Pancreas (tissue), 10 donors: ENCODE measurements around the gene OR2F1. TPM values are rescaled to one million over a fixed set of nuclear protein-coding genes. Genes with fewer than 3 reads are reported as not detected.

Experiments used
- ATAC-seq, 4 donors: fragments of 200-7000 bp; cut with Tn5 transposase; one replicate each; pipeline versions ENCODE4 v1.8.0 to v1.9.1; 2020; ENCODE audit warnings: mild to moderate bottlenecking in 4 of 4, moderate library complexity in 4 of 4
- DNase-seq, 6 donors: peaks; one replicate each; pipeline ENCODE4 v3.0.0-alpha.2; 2020
- FAIRE-seq: peaks from 2 replicates; lab custom pipeline; 2012; peaks lifted over from hg19 to GRCh38; lab: Jason Lieb, UNC
- H3K27ac ChIP-seq, 4 donors: fragments of 200-600 bp; sonication (generic); 1 replicate in 3 of 4; 2 replicates in 1 of 4; pipeline versions ENCODE4 v1.5.0 to v1.8.0; 2020
- H3K27me3 ChIP-seq, 4 donors: fragments of 200-600 bp; one replicate each; pipeline ENCODE4 v1.8.0; 2021
- H3K36me3 ChIP-seq, 3 donors: fragments of 200-600 bp; sonication (generic) in 1 of 3; one replicate each; pipeline versions ENCODE4 v1.5.0 to v1.8.0; 2020 to 2021
- H3K4me1 ChIP-seq, 3 donors: fragments of 200-600 bp; one replicate each; pipeline ENCODE4 v1.8.0; 2021
- H3K4me3 ChIP-seq, 4 donors: fragments of 200-600 bp; sonication (generic) in 2 of 4; one replicate each; pipeline versions ENCODE4 v1.5.0 to v1.8.0; 2020 to 2021
- H3K9me3 ChIP-seq, 4 donors: fragments of 200-600 bp; one replicate each; pipeline ENCODE4 v1.8.0; 2021
- CTCF ChIP-seq, 4 donors: fragments of 200-600 bp; sonication (generic) in 3 of 4; IDR thresholded peaks; one replicate each; pipeline versions ENCODE4 v1.5.0 to v1.8.0; 2021; ENCODE audit warnings: antibody characterized with exemption in 4 of 4
- WGBS, 2 donors: extraction: QIAGEN DNeasy Blood & Tissue Kit; methylation state at CpG; one replicate each; pipeline ENCODE4 v1.1.7; 2013; 5-methylcytosine and 5-hydroxymethylcytosine counted together
- intact Hi-C, 3 donors: fragments of 100-400 bp; cut with DNase I; formaldehyde crosslinking; loops; one replicate each; pipeline versions ENCODE4 v1.11.1 to v1.14.2; 2022
- polyA plus RNA-seq, 2 donors: library from polyadenylated mRNA; stranded (reverse); fragments of 200-250 nt; gene quantifications; one replicate each; pipeline ENCODE4 v1.2.3, GENCODE V29; 2013
- total RNA-seq, 6 donors: library from RNA; stranded (reverse); fragmentation: NEBNext Ultra II Directional in 4 of 6; extraction: Animal tissue kit (Norgen Biotek cat#: 25700) in 4 of 6; gene quantifications; one replicate each; pipeline versions ENCODE4 v1.2.1 to v1.2.4, GENCODE V29; 2021 to 2023
- donor health status: healthy with polysubstance abuse.
- donor health status: DM: no; HTN: no; CAD: no; lungs with moderate emphysema.
- donor health status: DM: no; HTN: no; CAD: no.
- donor health status: control.
- donor health status: control.
- donor health status: Bipolar disorder and iron deficiency.
- donor health status: DM: yes; HTN: yes; CAD: no.
- donor health status: DM: no; HTN: no; CAD: no.
- donor health status: DM: no; HTN: no; CAD: no.
- donor health status: DM: yes; HTN: yes; CAD: no.

The OR2F1 gene
- total and polyA plus RNA-seq, 8 donors, result not detected

GRCh38 chr7:143936087-143937009, 18.3 kb upstream of the OR2F1 start:
- H3K27me3 ChIP-seq, result no peaks in the 10 kb centered on the region
- H3K4me1 ChIP-seq, result no peaks in the 10 kb centered on the region
- intact Hi-C loops, result no loop called here
- H3K4me3 ChIP-seq, result no peak overlapping the region
- no peaks in the 10 kb centered on the region for H3K36me3 ChIP-seq
- DNase-seq (no peak), FAIRE-seq (no peak), ATAC-seq (peak in 1 of 4 donors; percentile 47)
- 85 to 87% methylated on average over 4 of the region's 4 CpGs for WGBS, 2 donors
- no peak for TF ChIP-seq CTCF (IDR thresholded peaks at IDR 0.05)
- H3K9me3 ChIP-seq, result no peaks in the 10 kb centered on the region
- H3K27ac ChIP-seq, result no peak overlapping the region

- 74 to 77% methylated on average over 5 of the region's 5 CpGs for WGBS, 2 donors
- intact Hi-C loops, result no loop called here
- Histone ChIP-seq H3K4me1 (no peaks in the 10 kb centered on the region), H3K4me3 (no peak overlapping the region), H3K36me3 (no peaks in the 10 kb centered on the region), H3K27ac (no peak overlapping the region), H3K9me3 (no peaks in the 10 kb centered on the region), H3K27me3 (no peaks in the 10 kb centered on the region)
- no peak for FAIRE-seq
- no peak for TF ChIP-seq CTCF (IDR thresholded peaks at IDR 0.05)
- no peak for DNase-seq
- no peak for ATAC-seq
Observed at GRCh38 chr7:143938379-143939243, 16.0 kb upstream of the OR2F1 start.

- 88% methylated on average over 4 of the region's 4 CpGs for WGBS, 2 donors
- ATAC-seq (no peak), DNase-seq (no peak), FAIRE-seq (no peak)
- Histone ChIP-seq H3K9me3 (no peaks in the 10 kb centered on the region), H3K36me3 (no peaks in the 10 kb centered on the region), H3K4me3 (no peak overlapping the region), H3K27ac (no peak overlapping the region), H3K27me3 (no peaks in the 10 kb centered on the region), H3K4me1 (no peaks in the 10 kb centered on the region)
- intact Hi-C loops, result no loop called here
- no peak for TF ChIP-seq CTCF (IDR thresholded peaks at IDR 0.05)
Observed at GRCh38 chr7:143945423-143945822, 9.2 kb upstream of the OR2F1 start.

GRCh38 chr7:143947111-143947510, 7.5 kb upstream of the OR2F1 start:
- no peak overlapping the region for H3K4me3 ChIP-seq
- ATAC-seq (no peak), DNase-seq (no peak), FAIRE-seq (no peak)
- 64 to 65% methylated on average over 2 of the region's 2 CpGs for WGBS, 2 donors
- no peaks in the 10 kb centered on the region for H3K9me3 ChIP-seq
- no peaks in the 10 kb centered on the region for H3K4me1 ChIP-seq
- no peaks in the 10 kb centered on the region for H3K27me3 ChIP-seq
- no peak overlapping the region for H3K27ac ChIP-seq
- no peaks in the 10 kb centered on the region for H3K36me3 ChIP-seq
- intact Hi-C loops, result no loop called here
- no peak for TF ChIP-seq CTCF (IDR thresholded peaks at IDR 0.05)
